ENCODE results near the gene COL10A1.

DNA sequence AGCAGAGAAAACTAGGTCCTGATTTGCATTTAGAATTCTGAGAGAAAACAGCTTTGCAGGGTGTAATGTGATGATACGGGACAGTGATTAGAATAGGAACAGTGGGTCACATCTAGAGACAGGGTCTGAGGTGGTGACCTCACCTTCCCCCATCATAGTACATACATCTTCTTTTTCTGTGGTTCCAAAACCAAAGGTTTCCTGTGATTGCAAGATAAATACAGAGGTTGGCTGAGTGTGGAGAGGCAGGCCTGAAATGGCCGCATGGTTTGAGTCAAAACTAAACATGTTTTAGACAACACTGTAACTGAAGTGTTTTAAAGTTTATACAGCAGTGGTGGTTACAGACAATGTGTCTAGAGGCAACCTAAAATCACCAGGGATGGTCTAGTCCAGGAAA is 35.7 kb downstream of the COL10A1 start:
- TF ChIP-seq, protein P1, sequence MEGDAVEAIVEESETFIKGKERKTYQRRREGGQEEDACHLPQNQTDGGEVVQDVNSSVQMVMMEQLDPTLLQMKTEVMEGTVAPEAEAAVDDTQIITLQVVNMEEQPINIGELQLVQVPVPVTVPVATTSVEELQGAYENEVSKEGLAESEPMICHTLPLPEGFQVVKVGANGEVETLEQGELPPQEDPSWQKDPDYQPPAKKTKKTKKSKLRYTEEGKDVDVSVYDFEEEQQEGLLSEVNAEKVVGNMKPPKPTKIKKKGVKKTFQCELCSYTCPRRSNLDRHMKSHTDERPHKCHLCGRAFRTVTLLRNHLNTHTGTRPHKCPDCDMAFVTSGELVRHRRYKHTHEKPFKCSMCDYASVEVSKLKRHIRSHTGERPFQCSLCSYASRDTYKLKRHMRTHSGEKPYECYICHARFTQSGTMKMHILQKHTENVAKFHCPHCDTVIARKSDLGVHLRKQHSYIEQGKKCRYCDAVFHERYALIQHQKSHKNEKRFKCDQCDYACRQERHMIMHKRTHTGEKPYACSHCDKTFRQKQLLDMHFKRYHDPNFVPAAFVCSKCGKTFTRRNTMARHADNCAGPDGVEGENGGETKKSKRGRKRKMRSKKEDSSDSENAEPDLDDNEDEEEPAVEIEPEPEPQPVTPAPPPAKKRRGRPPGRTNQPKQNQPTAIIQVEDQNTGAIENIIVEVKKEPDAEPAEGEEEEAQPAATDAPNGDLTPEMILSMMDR (IDR thresholded peaks at IDR 0.05), result no peak
- TF ChIP-seq POLR2A (IDR thresholded peaks at IDR 0.05), result no peak
